Thoracic aorta (tissue), 2 donors: ENCODE data around the gene OSBPL3. TPM values are rescaled to one million over a fixed set of nuclear protein-coding genes. Genes with fewer than 3 reads are reported as not detected.

Experiments
- ATAC-seq: fragments of 150-250 bp; one replicate; pipeline ENCODE4 v1.8.0; 2017; ENCODE audit warnings: low read depth; ENCODE audit not compliant: insufficient number of reproducible peaks, low FRiP score
- DNase-seq: peaks from one replicate; pipeline ENCODE4 v3.0.0-alpha.2; 2020; ENCODE audit warnings: low spot score
- H3K27ac ChIP-seq, 2 donors: fragments of 200-600 bp; sonication (generic); 1 replicate in 1 of 2; 2 replicates in 1 of 2; pipeline ENCODE4 v1.5.1; 2016; ENCODE audit warnings: mild to moderate bottlenecking in 2 of 2, moderate library complexity in 2 of 2
- H3K27me3 ChIP-seq: fragments of 200-600 bp; sonication (generic); replicated peaks from 2 replicates; pipeline ENCODE4 v1.6.0; 2016; ENCODE audit warnings: mild to moderate bottlenecking; ENCODE audit not compliant: insufficient read depth
- H3K36me3 ChIP-seq: fragments of 200-600 bp; sonication (generic); one replicate; pipeline ENCODE4 v1.5.1; 2016
- H3K4me1 ChIP-seq, 2 donors: fragments of 200-600 bp; sonication (generic); 1 replicate in 1 of 2; 2 replicates in 1 of 2; pipeline versions ENCODE4 v1.5.1 to v1.6.0; 2016; ENCODE audit warnings: low read depth in 2 of 2, mild to moderate bottlenecking in 1 of 2; ENCODE audit not compliant: control insufficient read depth in 1 of 2
- H3K4me3 ChIP-seq: fragments of 200-600 bp; sonication (generic); 2 replicates; pipeline ENCODE4 v1.5.1; 2016; ENCODE audit warnings: mild to moderate bottlenecking
- H3K9me3 ChIP-seq: fragments of 200-600 bp; sonication (generic); 2 replicates; pipeline ENCODE4 v1.5.1; 2016
- CTCF ChIP-seq: fragments of 200-600 bp; sonication (generic); IDR thresholded peaks from one replicate; pipeline ENCODE4 v1.5.1; 2019; ENCODE audit warnings: antibody characterized with exemption
- total RNA-seq, 2 donors: library from RNA; depleted of rRNA; stranded (reverse); fragments of >200 nt; gene quantifications; one replicate each; pipeline versions ENCODE4 v1.1.0 to v1.2.3, GENCODE V29; 2016

Gene OSBPL3
- total RNA-seq, 2 donors from 2014 or later: 5.5 to 7.9 TPM

- no peaks in the 10 kb centered on the region for H3K27me3 ChIP-seq
- no peak overlapping the region for H3K4me3 ChIP-seq
- no peak overlapping the region for H3K27ac ChIP-seq
- no peaks in the 10 kb centered on the region for H3K4me1 ChIP-seq
- no peaks in the 10 kb centered on the region for H3K9me3 ChIP-seq
- H3K36me3 ChIP-seq: no peaks in the 10 kb centered on the region
- TF ChIP-seq CTCF: no peak
- ATAC-seq: no peak
- no peak for DNase-seq
These were observed 76.4 kb downstream of the OSBPL3 start for GRCh38 chr7:24903559-24903958.

- DNase-seq (no peak), ATAC-seq (no peak)
- no peaks in the 10 kb centered on the region for H3K9me3 ChIP-seq
- H3K27me3 ChIP-seq: no peaks in the 10 kb centered on the region
- TF ChIP-seq CTCF: no peak
- H3K4me3 ChIP-seq: no peak overlapping the region
- H3K27ac ChIP-seq: no peak overlapping the region
- no peaks in the 10 kb centered on the region for H3K36me3 ChIP-seq
- H3K4me1 ChIP-seq: no peaks in the 10 kb centered on the region
These were observed 77.0 kb downstream of the OSBPL3 start for GRCh38 chr7:24902931-24903330.

- H3K27me3 ChIP-seq: no peaks in the 10 kb centered on the region
- H3K4me3 ChIP-seq: no peak overlapping the region
- DNase-seq: no peak
- H3K4me1 ChIP-seq: no peaks in the 10 kb centered on the region
- no peaks in the 10 kb centered on the region for H3K9me3 ChIP-seq
- no peaks in the 10 kb centered on the region for H3K36me3 ChIP-seq
- no peak for ATAC-seq
- no peak for TF ChIP-seq CTCF
- no peak overlapping the region for H3K27ac ChIP-seq
These were observed 77.7 kb downstream of the OSBPL3 start for GRCh38 chr7:24902276-24902675.

- Histone ChIP-seq H3K27me3 (no peaks in the 10 kb centered on the region), H3K27ac (no peak overlapping the region), H3K9me3 (no peaks in the 10 kb centered on the region), H3K4me1 (no peaks in the 10 kb centered on the region), H3K4me3 (no peak overlapping the region), H3K36me3 (no peaks in the 10 kb centered on the region)
- no peak for TF ChIP-seq CTCF
- no peak for DNase-seq
- no peak for ATAC-seq
These were observed 80.1 kb downstream of the OSBPL3 start for GRCh38 chr7:24899905-24900304.

GRCh38 chr7:24899161-24899560 is 80.8 kb downstream of the OSBPL3 start:
- H3K27me3 ChIP-seq: no peaks in the 10 kb centered on the region
- DNase-seq (no peak), ATAC-seq (no peak)
- no peaks in the 10 kb centered on the region for H3K4me1 ChIP-seq
- H3K36me3 ChIP-seq: no peaks in the 10 kb centered on the region
- TF ChIP-seq CTCF: no peak
- H3K9me3 ChIP-seq: no peaks in the 10 kb centered on the region
- no peak overlapping the region for H3K27ac ChIP-seq
- no peak overlapping the region for H3K4me3 ChIP-seq
